ENCODE data around the gene UBXN7.
"Not testable (repeated sequence)": the region's sequence is repeated elsewhere in the genome, so short reads cannot be mapped to it uniquely, and the experiment has no call there.

UBXN7 gene

DNA sequence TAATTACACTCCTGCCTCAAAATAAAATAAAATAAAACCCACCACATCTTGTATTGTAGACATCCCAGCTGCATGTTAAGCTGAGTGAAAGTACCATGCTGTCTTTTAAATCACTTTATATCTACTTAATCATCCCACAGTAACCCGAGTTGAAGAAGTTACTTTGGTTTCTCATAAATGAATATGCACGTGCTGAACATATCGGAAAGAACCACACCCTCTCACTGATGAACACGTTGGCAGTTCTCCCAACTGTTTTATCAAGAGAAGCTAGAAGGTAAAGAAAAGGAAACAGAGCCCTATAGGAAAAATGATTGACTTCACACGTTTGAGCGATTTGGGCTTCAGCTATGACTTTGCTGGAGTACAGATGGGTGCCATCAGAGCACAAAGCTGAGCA is 78.1 kb downstream of the UBXN7 start:
- TF ChIP-seq, protein P1, sequence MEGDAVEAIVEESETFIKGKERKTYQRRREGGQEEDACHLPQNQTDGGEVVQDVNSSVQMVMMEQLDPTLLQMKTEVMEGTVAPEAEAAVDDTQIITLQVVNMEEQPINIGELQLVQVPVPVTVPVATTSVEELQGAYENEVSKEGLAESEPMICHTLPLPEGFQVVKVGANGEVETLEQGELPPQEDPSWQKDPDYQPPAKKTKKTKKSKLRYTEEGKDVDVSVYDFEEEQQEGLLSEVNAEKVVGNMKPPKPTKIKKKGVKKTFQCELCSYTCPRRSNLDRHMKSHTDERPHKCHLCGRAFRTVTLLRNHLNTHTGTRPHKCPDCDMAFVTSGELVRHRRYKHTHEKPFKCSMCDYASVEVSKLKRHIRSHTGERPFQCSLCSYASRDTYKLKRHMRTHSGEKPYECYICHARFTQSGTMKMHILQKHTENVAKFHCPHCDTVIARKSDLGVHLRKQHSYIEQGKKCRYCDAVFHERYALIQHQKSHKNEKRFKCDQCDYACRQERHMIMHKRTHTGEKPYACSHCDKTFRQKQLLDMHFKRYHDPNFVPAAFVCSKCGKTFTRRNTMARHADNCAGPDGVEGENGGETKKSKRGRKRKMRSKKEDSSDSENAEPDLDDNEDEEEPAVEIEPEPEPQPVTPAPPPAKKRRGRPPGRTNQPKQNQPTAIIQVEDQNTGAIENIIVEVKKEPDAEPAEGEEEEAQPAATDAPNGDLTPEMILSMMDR (IDR thresholded peaks at IDR 0.05; ENCODE audit: unreplicated experiment in 3 of 3), result no peak
- no peak overlapping the region for H3K4me3 Mint-ChIP-seq
- H3K4me1 Mint-ChIP-seq, result no peaks in the 10 kb centered on the region
- H3K9me3 Mint-ChIP-seq, result no peaks in the 10 kb centered on the region
- H3K36me3 Mint-ChIP-seq (ENCODE audit: low read depth), result peaks cover 85% of the 10 kb centered on the region
- no peak overlapping the region for H3K27ac Mint-ChIP-seq
- no peaks in the 10 kb centered on the region for H3K27me3 Mint-ChIP-seq (ENCODE audit: low read depth)

DNA sequence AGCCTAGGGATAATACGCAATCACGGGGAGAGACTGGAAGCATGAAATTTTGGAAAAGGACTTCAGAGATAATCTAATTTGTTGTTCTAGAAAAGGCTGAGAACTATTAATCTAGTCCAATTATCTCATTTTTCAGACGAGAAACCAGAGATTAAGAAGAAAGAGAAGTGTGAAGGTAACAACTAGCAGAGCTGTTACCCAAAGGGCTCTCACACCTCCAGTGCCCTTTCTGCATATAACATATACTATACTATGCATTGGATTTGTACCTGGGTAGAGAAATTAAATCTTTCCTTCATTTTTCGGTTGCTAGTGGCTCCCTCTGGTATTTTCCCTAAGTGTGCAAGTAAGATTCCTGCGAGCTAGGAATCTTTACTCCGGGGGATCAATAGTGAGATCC is 80.7 kb downstream of the UBXN7 start:
- Mint-ChIP-seq H3K4me3 (no peak overlapping the region), H3K9me3 (no peaks in the 10 kb centered on the region), H3K36me3 (ENCODE audit: low read depth) (peaks cover 85% of the 10 kb centered on the region), H3K4me1 (no peaks in the 10 kb centered on the region), H3K27ac (no peak overlapping the region), H3K27me3 (ENCODE audit: low read depth) (no peaks in the 10 kb centered on the region)
- TF ChIP-seq, protein P1 (IDR thresholded peaks at IDR 0.05; ENCODE audit: unreplicated experiment in 3 of 3), result no peak

DNA sequence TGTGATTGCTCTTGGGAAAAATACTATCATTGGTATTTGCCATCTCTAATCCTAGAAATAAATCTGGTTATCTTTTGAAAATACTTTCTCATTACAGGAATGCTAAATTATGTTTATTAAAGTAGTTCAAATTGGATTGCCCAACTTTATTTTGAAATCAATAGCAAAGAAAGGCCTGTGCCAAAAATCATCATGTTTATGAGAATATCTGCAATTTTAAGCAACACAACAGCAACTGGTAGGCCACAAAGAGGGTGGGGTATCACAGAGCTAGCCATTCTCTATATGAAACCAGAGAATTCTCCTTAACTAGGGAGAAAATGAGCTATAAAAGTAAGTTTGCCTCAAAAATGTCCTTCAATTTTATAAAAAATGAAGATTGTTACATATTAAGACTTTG is 82.2 kb downstream of the UBXN7 start:
- H3K36me3 Mint-ChIP-seq (ENCODE audit: low read depth), result peaks cover 78% of the 10 kb centered on the region
- H3K9me3 Mint-ChIP-seq, result no peaks in the 10 kb centered on the region
- TF ChIP-seq, protein P1 (IDR thresholded peaks at IDR 0.05; ENCODE audit: unreplicated experiment in 3 of 3), result no peak
- no peak overlapping the region for H3K4me3 Mint-ChIP-seq
- no peaks in the 10 kb centered on the region for H3K27me3 Mint-ChIP-seq (ENCODE audit: low read depth)
- H3K27ac Mint-ChIP-seq, result no peak overlapping the region
- H3K4me1 Mint-ChIP-seq, result no peaks in the 10 kb centered on the region

DNA sequence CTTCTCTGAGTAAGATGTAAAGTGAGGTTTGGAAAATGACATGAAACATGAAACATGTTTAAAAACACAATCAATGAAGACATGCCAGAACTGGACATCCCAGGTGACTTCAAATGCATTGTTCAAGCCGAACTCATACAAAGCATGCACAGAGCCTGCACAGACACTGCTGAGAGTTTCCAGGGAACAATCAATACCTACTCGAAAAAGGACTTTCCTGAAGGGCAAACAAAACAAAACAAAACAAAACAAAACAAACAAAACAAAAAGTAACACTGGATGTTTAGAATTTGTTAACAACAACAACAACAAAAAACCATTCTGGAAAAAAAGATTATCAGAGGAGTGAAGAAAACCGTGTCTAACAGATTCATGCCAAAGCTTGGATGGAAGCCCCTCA is 83.5 kb downstream of the UBXN7 start:
- no peak overlapping the region for H3K4me3 Mint-ChIP-seq
- no peaks in the 10 kb centered on the region for H3K9me3 Mint-ChIP-seq
- H3K4me1 Mint-ChIP-seq, result no peaks in the 10 kb centered on the region
- peaks cover 70% of the 10 kb centered on the region for H3K36me3 Mint-ChIP-seq (ENCODE audit: low read depth)
- no peaks in the 10 kb centered on the region for H3K27me3 Mint-ChIP-seq (ENCODE audit: low read depth)
- TF ChIP-seq, protein P1 (IDR thresholded peaks at IDR 0.05; ENCODE audit: unreplicated experiment in 3 of 3), result no peak
- H3K27ac Mint-ChIP-seq, result no peak overlapping the region

DNA sequence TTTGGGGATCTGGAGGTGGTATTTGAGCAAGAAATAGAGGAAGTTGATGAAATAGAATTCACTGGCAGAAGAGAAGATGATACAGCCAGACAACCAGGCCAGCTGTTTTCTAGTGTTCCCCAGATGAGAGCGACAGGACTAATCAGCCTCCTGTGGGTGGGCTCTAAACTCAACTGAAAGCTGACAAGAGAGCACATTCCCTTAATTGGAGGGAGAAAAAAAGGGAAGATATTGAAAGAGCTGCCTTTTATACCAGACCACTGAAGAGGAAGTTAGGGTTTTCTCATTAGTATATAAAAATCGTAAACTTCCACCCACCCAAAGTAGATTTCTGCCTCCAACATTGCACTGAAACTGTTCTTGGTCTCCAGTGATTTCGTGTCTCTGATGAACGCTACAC is 87.6 kb downstream of the UBXN7 start:
- H3K36me3 Mint-ChIP-seq (ENCODE audit: low read depth), result peaks cover 44% of the 10 kb centered on the region
- no peak overlapping the region for H3K27ac Mint-ChIP-seq
- H3K4me3 Mint-ChIP-seq, result no peak overlapping the region
- TF ChIP-seq, protein P1 (IDR thresholded peaks at IDR 0.05; ENCODE audit: unreplicated experiment in 3 of 3), result no peak
- H3K4me1 Mint-ChIP-seq, result no peaks in the 10 kb centered on the region
- no peaks in the 10 kb centered on the region for H3K9me3 Mint-ChIP-seq
- no peaks in the 10 kb centered on the region for H3K27me3 Mint-ChIP-seq (ENCODE audit: low read depth)

DNA sequence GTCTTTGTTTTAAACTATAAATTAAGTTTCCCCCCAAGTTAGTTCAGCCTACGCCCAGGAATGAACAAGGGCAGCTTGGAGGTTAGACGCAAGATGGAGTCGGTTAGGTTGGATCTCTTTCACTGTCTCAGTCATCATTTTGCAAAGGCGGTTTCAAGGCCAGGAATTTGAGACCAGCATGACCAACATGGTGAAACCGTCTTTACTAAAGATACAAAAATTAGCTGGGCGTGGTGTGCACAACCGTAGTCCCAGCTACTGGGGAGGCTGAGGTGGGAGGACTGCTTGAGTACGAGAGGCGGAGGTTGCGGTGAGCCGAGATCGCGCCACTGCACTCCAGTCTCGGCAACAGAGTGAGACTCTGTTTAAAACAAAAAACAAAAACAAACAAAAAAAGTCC is 88.3 kb downstream of the UBXN7 start:
- not testable (repeated sequence) for H3K9me3 Mint-ChIP-seq; H3K4me1 Mint-ChIP-seq; H3K4me3 Mint-ChIP-seq; H3K27ac Mint-ChIP-seq; H3K27me3 Mint-ChIP-seq (ENCODE audit: low read depth)
- peaks cover 37% of the 10 kb centered on the region for H3K36me3 Mint-ChIP-seq (ENCODE audit: low read depth)

All from nephron (organoid).